GM10266 (cell line): ENCODE data around the gene IL10RA.

ENCODE experiments used
- DNase-seq: peaks from one replicate; pipeline ENCODE4 v3.0.0; 2012; ENCODE audit errors: extremely low spot score
- TF ChIP-seq, protein P1 (sequence below): IDR thresholded peaks from 2 replicates; pipeline ENCODE4 v1.5.1; 2012; ENCODE audit warnings: mild to moderate bottlenecking, low read depth; ENCODE audit not compliant: control insufficient read depth, insufficient read depth; ENCODE audit errors: missing control alignments

Gene IL10RA

DNA sequence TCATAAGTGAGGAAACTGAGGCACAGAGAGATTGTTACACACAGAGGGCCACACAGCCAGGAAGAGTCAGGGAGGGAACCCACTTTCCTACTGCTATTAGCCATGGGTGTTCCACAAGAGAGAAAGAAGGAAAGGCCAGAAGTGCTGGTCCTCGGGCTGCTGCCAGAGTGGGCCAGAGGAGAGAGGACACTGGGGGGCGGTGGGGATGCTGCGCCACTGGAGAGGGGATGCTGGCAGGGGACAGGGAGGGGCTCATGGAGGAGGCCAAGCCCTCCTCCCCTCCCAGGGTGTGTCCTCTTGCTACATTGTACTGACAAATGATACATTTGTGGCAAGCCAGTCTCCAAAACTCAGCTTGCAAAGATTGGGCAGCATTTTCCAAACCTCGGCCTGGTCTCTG is 9.9 kb downstream of the IL10RA start:
- no peak for DNase-seq
- TF ChIP-seq, protein P1, sequence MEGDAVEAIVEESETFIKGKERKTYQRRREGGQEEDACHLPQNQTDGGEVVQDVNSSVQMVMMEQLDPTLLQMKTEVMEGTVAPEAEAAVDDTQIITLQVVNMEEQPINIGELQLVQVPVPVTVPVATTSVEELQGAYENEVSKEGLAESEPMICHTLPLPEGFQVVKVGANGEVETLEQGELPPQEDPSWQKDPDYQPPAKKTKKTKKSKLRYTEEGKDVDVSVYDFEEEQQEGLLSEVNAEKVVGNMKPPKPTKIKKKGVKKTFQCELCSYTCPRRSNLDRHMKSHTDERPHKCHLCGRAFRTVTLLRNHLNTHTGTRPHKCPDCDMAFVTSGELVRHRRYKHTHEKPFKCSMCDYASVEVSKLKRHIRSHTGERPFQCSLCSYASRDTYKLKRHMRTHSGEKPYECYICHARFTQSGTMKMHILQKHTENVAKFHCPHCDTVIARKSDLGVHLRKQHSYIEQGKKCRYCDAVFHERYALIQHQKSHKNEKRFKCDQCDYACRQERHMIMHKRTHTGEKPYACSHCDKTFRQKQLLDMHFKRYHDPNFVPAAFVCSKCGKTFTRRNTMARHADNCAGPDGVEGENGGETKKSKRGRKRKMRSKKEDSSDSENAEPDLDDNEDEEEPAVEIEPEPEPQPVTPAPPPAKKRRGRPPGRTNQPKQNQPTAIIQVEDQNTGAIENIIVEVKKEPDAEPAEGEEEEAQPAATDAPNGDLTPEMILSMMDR: no peak

DNA sequence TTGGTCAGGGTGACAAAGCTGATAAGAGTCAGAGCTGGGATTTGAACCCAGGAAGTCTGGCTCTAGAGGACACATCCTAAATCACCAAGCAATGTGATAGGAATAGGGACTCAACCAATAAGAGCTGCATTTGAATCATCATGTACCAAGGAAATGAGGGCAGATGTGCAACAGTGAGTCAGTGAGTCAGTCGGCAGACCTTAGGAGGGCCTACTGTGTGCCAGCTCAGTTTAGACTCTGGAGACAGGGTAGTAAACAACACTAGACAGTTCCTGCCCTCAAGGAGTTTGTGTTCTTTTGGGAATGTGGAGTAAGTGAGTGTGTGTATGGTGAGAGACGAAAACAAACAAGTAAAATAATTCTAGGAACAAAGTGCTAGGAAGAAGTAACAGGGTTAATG is 11.2 kb downstream of the IL10RA start:
- no peak for DNase-seq
- TF ChIP-seq, protein P1: no peak

DNA sequence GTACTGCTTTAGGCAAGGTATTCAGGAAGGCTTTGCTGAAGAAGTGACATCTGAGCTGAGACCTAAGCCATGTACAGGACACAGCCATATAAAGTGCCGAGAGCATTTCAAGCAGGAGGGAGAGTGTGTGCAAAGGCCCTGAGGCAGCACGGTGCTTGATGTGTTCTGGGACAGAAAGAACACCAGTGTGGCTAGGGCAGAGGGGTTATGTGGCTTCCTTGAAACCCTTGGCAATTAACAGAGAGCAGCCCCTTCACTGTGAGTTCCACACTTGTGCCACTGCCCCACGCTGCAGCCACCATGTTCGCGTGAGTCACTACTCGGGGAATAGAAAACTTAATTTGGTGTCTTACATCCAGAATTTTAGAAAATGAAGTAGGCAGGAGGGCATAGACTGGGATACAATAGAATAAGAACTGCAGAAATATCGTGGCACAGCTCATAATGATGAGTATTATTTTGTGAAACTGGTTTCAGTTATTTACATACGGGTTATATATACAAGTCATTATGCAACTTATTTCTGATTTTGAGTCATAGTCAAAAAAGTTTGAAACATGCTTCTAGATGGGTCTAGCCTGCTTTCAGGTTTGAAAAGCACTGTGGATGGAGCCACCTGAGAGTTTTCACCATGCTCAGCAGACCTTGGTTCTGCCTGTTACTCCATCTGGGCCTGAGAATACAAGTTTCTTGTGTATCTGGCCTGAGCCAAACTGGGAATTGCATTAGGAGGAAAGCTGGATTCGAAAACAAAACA is 11.8 kb downstream of the IL10RA start:
- no peak for DNase-seq
- TF ChIP-seq, protein P1: no peak

DNA sequence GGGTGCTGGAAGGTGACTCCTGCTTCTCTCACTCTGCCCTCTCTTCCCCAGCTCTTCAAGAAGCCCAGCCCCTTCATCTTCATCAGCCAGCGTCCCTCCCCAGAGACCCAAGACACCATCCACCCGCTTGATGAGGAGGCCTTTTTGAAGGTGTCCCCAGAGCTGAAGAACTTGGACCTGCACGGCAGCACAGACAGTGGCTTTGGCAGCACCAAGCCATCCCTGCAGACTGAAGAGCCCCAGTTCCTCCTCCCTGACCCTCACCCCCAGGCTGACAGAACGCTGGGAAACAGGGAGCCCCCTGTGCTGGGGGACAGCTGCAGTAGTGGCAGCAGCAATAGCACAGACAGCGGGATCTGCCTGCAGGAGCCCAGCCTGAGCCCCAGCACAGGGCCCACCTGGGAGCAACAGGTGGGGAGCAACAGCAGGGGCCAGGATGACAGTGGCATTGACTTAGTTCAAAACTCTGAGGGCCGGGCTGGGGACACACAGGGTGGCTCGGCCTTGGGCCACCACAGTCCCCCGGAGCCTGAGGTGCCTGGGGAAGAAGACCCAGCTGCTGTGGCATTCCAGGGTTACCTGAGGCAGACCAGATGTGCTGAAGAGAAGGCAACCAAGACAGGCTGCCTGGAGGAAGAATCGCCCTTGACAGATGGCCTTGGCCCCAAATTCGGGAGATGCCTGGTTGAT is 12.6 kb downstream of the IL10RA start:
- DNase-seq: no peak
- TF ChIP-seq, protein P1: no peak

DNA sequence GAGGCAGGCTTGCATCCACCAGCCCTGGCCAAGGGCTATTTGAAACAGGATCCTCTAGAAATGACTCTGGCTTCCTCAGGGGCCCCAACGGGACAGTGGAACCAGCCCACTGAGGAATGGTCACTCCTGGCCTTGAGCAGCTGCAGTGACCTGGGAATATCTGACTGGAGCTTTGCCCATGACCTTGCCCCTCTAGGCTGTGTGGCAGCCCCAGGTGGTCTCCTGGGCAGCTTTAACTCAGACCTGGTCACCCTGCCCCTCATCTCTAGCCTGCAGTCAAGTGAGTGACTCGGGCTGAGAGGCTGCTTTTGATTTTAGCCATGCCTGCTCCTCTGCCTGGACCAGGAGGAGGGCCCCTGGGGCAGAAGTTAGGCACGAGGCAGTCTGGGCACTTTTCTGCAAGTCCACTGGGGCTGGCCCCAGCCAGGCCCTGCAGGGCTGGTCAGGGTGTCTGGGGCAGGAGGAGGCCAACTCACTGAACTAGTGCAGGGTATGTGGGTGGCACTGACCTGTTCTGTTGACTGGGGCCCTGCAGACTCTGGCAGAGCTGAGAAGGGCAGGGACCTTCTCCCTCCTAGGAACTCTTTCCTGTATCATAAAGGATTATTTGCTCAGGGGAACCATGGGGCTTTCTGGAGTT is 13.3 kb downstream of the IL10RA start:
- DNase-seq: no peak
- TF ChIP-seq, protein P1: no peak

DNA sequence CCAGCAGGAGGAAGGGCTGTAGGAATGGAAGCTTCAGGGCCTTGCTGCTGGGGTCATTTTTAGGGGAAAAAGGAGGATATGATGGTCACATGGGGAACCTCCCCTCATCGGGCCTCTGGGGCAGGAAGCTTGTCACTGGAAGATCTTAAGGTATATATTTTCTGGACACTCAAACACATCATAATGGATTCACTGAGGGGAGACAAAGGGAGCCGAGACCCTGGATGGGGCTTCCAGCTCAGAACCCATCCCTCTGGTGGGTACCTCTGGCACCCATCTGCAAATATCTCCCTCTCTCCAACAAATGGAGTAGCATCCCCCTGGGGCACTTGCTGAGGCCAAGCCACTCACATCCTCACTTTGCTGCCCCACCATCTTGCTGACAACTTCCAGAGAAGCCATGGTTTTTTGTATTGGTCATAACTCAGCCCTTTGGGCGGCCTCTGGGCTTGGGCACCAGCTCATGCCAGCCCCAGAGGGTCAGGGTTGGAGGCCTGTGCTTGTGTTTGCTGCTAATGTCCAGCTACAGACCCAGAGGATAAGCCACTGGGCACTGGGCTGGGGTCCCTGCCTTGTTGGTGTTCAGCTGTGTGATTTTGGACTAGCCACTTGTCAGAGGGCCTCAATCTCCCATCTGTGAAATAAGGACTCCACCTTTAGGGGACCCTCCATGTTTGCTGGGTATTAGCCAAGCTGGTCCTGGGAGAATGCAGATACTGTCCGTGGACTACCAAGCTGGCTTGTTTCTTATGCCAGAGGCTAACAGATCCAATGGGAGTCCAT is 14.1 kb downstream of the IL10RA start:
- TF ChIP-seq, protein P1: no peak
- no peak for DNase-seq
